GM03348 (cell line): ENCODE measurements around the gene ARID5B.

Experiments
- DNase-seq: peaks from one replicate; pipeline ENCODE4 v3.0.0; 2012; ENCODE audit warnings: low spot score

The ARID5B gene

GRCh38 chr10:61989995-61990760 lies 88.7 kb downstream of the ARID5B start:
- no peak for DNase-seq

- DNase-seq: no peak
Measured at GRCh38 chr10:61990761-61991135, 89.2 kb downstream of the ARID5B start.

GRCh38 chr10:61991166-61991565 lies 89.7 kb downstream of the ARID5B start:
- no peak for DNase-seq

GRCh38 chr10:61992059-61992460 lies 90.6 kb downstream of the ARID5B start:
- DNase-seq: no peak

GRCh38 chr10:61992671-61993668 lies 91.5 kb downstream of the ARID5B start:
- peak; percentile 82 for DNase-seq

GRCh38 chr10:61993711-61994401 lies 92.4 kb downstream of the ARID5B start:
- DNase-seq: no peak

- no peak for DNase-seq
Measured at GRCh38 chr10:61994405-61995219, 93.1 kb downstream of the ARID5B start.

GRCh38 chr10:61995220-61995503 lies 93.7 kb downstream of the ARID5B start:
- no peak for DNase-seq

GRCh38 chr10:61998937-61999336 lies 97.4 kb downstream of the ARID5B start:
- DNase-seq: no peak

GRCh38 chr10:62000037-62000603 lies 98.6 kb downstream of the ARID5B start:
- DNase-seq: no peak

- no peak for DNase-seq
Measured at GRCh38 chr10:62000726-62001125, 99.2 kb downstream of the ARID5B start.

GRCh38 chr10:62001898-62002297 lies 100.4 kb downstream of the ARID5B start:
- no peak for DNase-seq

- DNase-seq: no peak
Measured at GRCh38 chr10:62002753-62003152, 101.3 kb downstream of the ARID5B start.

- DNase-seq: no peak
Measured at GRCh38 chr10:62004042-62004441, 102.5 kb downstream of the ARID5B start.

GRCh38 chr10:62005281-62005680 lies 103.8 kb downstream of the ARID5B start:
- peak; percentile 29 for DNase-seq

- DNase-seq: no peak
Measured at GRCh38 chr10:62005687-62006086, 104.2 kb downstream of the ARID5B start.

- DNase-seq: no peak
Measured at GRCh38 chr10:62007145-62007544, 105.6 kb downstream of the ARID5B start.

GRCh38 chr10:62008196-62008595 lies 106.7 kb downstream of the ARID5B start:
- no peak for DNase-seq

GRCh38 chr10:62008946-62009345 lies 107.4 kb downstream of the ARID5B start:
- DNase-seq: no peak

- DNase-seq: no peak
Measured at GRCh38 chr10:62010366-62010765, 108.9 kb downstream of the ARID5B start.

GRCh38 chr10:62011558-62011957 lies 110.1 kb downstream of the ARID5B start:
- no peak for DNase-seq
